Forelimb muscle (tissue), 1 donor: ENCODE measurements around the gene SREK1. TPM values are rescaled to one million over a fixed set of nuclear protein-coding genes. Genes with fewer than 3 reads are reported as not detected.

Source experiments
- DNase-seq: peaks from one replicate; pipeline ENCODE4 v3.0.0-alpha.2; 2013; ENCODE audit warnings: low read depth
- polyA plus RNA-seq: library from polyadenylated mRNA; unstranded; fragments of 120-200 nt; gene quantifications from one replicate; pipeline ENCODE4 v1.2.1, GENCODE V29; 2013; ENCODE audit not compliant: insufficient read length

Gene SREK1
- polyA plus RNA-seq, 1 donor = 86.9 TPM

- DNase-seq = peak; percentile 13
These were observed 20.1 kb downstream of the SREK1 start for GRCh38 chr5:66164044-66164790.

GRCh38 chr5:66168226-66168625 lies 24.1 kb downstream of the SREK1 start:
- DNase-seq = no peak

- DNase-seq = no peak
These were observed 25.4 kb downstream of the SREK1 start for GRCh38 chr5:66169534-66169933.

- DNase-seq = no peak
These were observed 26.3 kb downstream of the SREK1 start for GRCh38 chr5:66170195-66170919.

- DNase-seq = peak; percentile 28
These were observed 27.5 kb downstream of the SREK1 start for GRCh38 chr5:66171349-66172344.

- DNase-seq = no peak
These were observed 30.2 kb downstream of the SREK1 start for GRCh38 chr5:66174338-66174737.

- DNase-seq = no peak
These were observed 34.7 kb downstream of the SREK1 start for GRCh38 chr5:66178799-66179198.

GRCh38 chr5:66179297-66180051 lies 35.4 kb downstream of the SREK1 start:
- no peak for DNase-seq

GRCh38 chr5:66180282-66181155 lies 36.4 kb downstream of the SREK1 start:
- DNase-seq = no peak

- DNase-seq = no peak
These were observed 42.0 kb downstream of the SREK1 start for GRCh38 chr5:66186108-66186507.

GRCh38 chr5:66193419-66193818 lies 49.3 kb downstream of the SREK1 start:
- no peak for DNase-seq

- DNase-seq = no peak
These were observed 53.8 kb downstream of the SREK1 start for GRCh38 chr5:66197764-66198405.

GRCh38 chr5:66198837-66199236 lies 54.7 kb downstream of the SREK1 start:
- no peak for DNase-seq

GRCh38 chr5:66203531-66203930 lies 59.4 kb downstream of the SREK1 start:
- no peak for DNase-seq

- no peak for DNase-seq
These were observed 62.4 kb downstream of the SREK1 start for GRCh38 chr5:66206465-66206864.

GRCh38 chr5:66207800-66208561 lies 63.9 kb downstream of the SREK1 start:
- peak; percentile 4 for DNase-seq

GRCh38 chr5:66209350-66209749 lies 65.2 kb downstream of the SREK1 start:
- no peak for DNase-seq

GRCh38 chr5:66209794-66210193 lies 65.7 kb downstream of the SREK1 start:
- no peak for DNase-seq

GRCh38 chr5:66213533-66213932 lies 69.4 kb downstream of the SREK1 start:
- DNase-seq = no peak
